GM20000 (cell line): ENCODE data around the gene ATP6V1C2.

Experiments
- DNase-seq: peaks from one replicate; pipeline ENCODE4 v3.0.0; 2012; ENCODE audit warnings: low spot score
- TF ChIP-seq, protein P1 (sequence below): IDR thresholded peaks from 2 replicates; pipeline ENCODE4 v1.5.1; 2012; ENCODE audit warnings: mild to moderate bottlenecking, control low read depth; ENCODE audit errors: extremely low read depth, missing control alignments

ATP6V1C2 gene

GRCh38 chr2:10709290-10709939 is 12.0 kb upstream of the ATP6V1C2 start:
- no peak for DNase-seq
- TF ChIP-seq, protein P1, sequence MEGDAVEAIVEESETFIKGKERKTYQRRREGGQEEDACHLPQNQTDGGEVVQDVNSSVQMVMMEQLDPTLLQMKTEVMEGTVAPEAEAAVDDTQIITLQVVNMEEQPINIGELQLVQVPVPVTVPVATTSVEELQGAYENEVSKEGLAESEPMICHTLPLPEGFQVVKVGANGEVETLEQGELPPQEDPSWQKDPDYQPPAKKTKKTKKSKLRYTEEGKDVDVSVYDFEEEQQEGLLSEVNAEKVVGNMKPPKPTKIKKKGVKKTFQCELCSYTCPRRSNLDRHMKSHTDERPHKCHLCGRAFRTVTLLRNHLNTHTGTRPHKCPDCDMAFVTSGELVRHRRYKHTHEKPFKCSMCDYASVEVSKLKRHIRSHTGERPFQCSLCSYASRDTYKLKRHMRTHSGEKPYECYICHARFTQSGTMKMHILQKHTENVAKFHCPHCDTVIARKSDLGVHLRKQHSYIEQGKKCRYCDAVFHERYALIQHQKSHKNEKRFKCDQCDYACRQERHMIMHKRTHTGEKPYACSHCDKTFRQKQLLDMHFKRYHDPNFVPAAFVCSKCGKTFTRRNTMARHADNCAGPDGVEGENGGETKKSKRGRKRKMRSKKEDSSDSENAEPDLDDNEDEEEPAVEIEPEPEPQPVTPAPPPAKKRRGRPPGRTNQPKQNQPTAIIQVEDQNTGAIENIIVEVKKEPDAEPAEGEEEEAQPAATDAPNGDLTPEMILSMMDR, result peak; percentile 19

GRCh38 chr2:10712185-10712809 is 9.1 kb upstream of the ATP6V1C2 start:
- TF ChIP-seq, protein P1, result no peak
- no peak for DNase-seq

- TF ChIP-seq, protein P1, result no peak
- DNase-seq, result no peak
Measured at GRCh38 chr2:10716581-10716980, 4.8 kb upstream of the ATP6V1C2 start.

- TF ChIP-seq, protein P1, result no peak
- DNase-seq, result no peak
Measured at GRCh38 chr2:10717628-10718027, 3.8 kb upstream of the ATP6V1C2 start.

GRCh38 chr2:10720306-10720705 is 1.1 kb upstream of the ATP6V1C2 start:
- DNase-seq, result no peak
- TF ChIP-seq, protein P1, result no peak

GRCh38 chr2:10720947-10721395 is 459 bp upstream of the ATP6V1C2 start:
- TF ChIP-seq, protein P1, result no peak
- peak; percentile 32 for DNase-seq

DNA sequence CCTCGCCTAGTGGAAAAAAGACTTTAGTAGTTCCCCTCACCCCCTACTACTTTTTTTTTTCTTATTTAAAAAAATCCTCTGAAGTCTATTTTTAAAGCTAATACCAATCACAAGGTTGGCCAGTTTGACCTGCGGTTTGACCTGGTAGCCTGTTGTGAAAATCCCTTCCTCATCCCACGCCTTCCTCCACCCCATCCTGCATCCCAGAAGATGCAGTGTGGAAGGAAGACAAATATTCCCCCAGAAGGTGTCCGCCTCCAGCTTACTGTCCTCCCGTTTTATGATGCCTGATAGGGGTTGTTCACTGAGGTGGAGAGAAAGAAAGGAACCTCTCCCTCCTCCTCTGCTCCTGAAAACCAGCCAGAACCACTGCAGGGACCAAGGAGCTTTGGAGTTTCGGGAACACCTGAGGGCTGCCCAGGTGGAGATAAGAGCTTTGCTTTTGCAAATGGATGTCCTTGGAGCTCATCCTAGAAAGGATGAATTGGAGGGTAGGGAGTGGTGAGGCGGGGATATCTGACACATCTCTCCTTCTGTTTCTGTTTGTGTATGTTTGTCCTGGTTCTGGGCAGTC is 909 bp downstream of the ATP6V1C2 start:
- TF ChIP-seq, protein P1, result no peak
- no peak for DNase-seq
